ENCODE data around the gene RPL10A. TPM values are rescaled to one million over a fixed set of nuclear protein-coding genes. Genes with fewer than 3 reads are reported as not detected.

The RPL10A gene
- total and polyA plus RNA-seq, 2 of the 8 experiments (the other 6 are each of a cell fraction or from before 2014, with no cell fraction given) = 1,893 to 2,948 TPM

DNA sequence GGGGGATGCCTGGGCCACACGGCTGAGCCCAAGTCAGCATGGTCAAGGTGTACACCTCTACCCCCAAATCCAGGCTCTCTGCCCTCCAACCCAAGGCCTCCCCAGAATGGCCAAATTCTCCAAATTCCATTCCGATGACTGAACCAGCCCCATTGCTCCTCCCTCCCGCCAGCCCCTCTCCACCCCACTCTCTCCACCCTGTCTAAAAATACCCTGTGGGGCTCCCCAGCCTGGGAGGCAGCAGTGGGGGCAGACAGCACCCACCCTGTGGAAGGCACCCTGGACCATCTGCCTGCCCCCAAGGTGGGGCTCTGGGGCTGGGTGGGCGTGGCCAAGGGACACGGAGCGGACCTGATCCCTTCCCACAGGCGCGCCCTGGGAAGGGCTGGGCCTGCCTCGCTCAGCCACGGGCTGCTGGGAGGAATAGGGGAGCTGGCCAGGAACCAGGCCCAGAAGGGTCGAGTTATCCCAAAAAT is 17.2 kb downstream of the RPL10A start:
- Histone ChIP-seq H3K4ac (replicated peaks; ENCODE audit: insufficient read length, low read depth, low read length) (peak overlapping the region; percentile 71), H4K8ac (ENCODE audit: extremely low read depth, insufficient read depth, low read length) (peak overlapping the region; percentile 96), H2BK20ac (ENCODE audit: low read length) (peak overlapping the region; percentile 89; the same call in 1 of the 2 replicates), H2BK5ac (ENCODE audit: low read depth, low read length) (peak overlapping the region; percentile 99), H3K9me3 (ENCODE audit: insufficient read depth in 2 of 2, low read depth in 1 of 2, low read length in 1 of 2) (no peaks in the 10 kb centered on the region), H4K5ac (ENCODE audit: insufficient read length, low read depth, low read length) (peak overlapping the region; percentile 70), H4K20me1 (replicated peaks in 1 of 2; ENCODE audit: control insufficient read depth in 1 of 2, insufficient read depth in 2 of 2, low read length in 2 of 2) (peaks cover 0 to 9% of the 10 kb centered on the region in 2 experiments), H2BK120ac (replicated peaks; ENCODE audit: low read depth, low read length) (peak overlapping the region; percentile 93), H2AK5ac (ENCODE audit: low read depth, low read length) (peak overlapping the region; percentile 99), H2BK15ac (ENCODE audit: low read length) (peak overlapping the region; percentile 88; the same call in 1 of the 2 replicates), H2AFZ (ENCODE audit: low read length) (no peak overlapping the region), H3K23me2 (ENCODE audit: low read depth, low read length) (peaks cover 7% of the 10 kb centered on the region), H3K4me1 (replicated peaks in 1 of 4; ENCODE audit: control insufficient read depth in 3 of 4, insufficient read depth in 4 of 4, low read length in 3 of 4) (peaks cover 21 to 48% (median 39%) of the 10 kb centered on the region in 4 experiments), H3K4me2 (ENCODE audit: insufficient read depth in 1 of 2, low read depth in 2 of 2, low read length in 2 of 2) (peak overlapping the region; percentile 71 to 78), H3K79me1 (ENCODE audit: low read depth, low read length) (peaks cover 9% of the 10 kb centered on the region), H3K9ac (replicated peaks in 1 of 4; ENCODE audit: extremely low read depth in 1 of 4, low read depth in 3 of 4, low read length in 3 of 4) (peak overlapping the region; percentile 61 to 79 (median 75)), H3K14ac (ENCODE audit: insufficient read length) (no peak overlapping the region), H3K36me3 (ENCODE audit: control insufficient read depth in 2 of 4, insufficient read depth in 4 of 4, low read length in 3 of 4) (peaks cover 0 to 8% (median 1%) of the 10 kb centered on the region in 4 experiments; a peak in 2 of 8 replicates), H3K79me2 (ENCODE audit: control insufficient read depth in 1 of 2, insufficient read depth in 2 of 2, low read length in 2 of 2) (peaks cover 0 to 17% of the 10 kb centered on the region in 2 experiments; a peak in 2 of 4 replicates), H2BK12ac (ENCODE audit: low read depth, low read length) (peak overlapping the region; percentile 100), H3K56ac (replicated peaks; ENCODE audit: insufficient read length, low read depth, low read length) (peak overlapping the region; percentile 77), H4K91ac (replicated peaks; ENCODE audit: insufficient read length, low read length) (peak overlapping the region; percentile 99), H3K23ac (ENCODE audit: insufficient read length) (no peak overlapping the region), H3K18ac (ENCODE audit: extremely low read depth, low read length) (peak overlapping the region; percentile 96), H3K27me3 (replicated peaks in 1 of 4; ENCODE audit: control insufficient read depth in 3 of 4, extremely low read depth in 1 of 4, insufficient read depth in 3 of 4, low read length in 3 of 4) (no peaks in the 10 kb centered on the region; a peak in 1 of 7 replicates), H3K27ac (ENCODE audit: low read depth, low read length) (peak overlapping the region; percentile 97), H3K4me3 (ENCODE audit: extremely low read depth in 1 of 4, insufficient read depth in 2 of 4, low read depth in 3 of 4, low read length in 4 of 4) (peak overlapping the region; percentile 9 to 60 (median 45); a peak in 7 of 8 replicates)
- ChIA-PET POLR2A (ENCODE audit: partially characterized antibody) (interaction anchor here (0.6 to 37.6 kb wide), 8 partner anchors 8 to 278 kb away, joined by 3 to 1319 read pairs (median 4); partner anchors contain the start of genes PPARD, RPL10A, TEAD3 and ZNF76), CTCF (ENCODE audit: partially characterized antibody) (interaction anchor here (1.0 to 3.6 kb wide), 3 partner anchors 10 to 18 kb away, joined by 4 to 13 read pairs (median 4); partner anchors contain the start of gene RPL10A)
- FAIRE-seq (peak; percentile 32), DNase-seq (ENCODE audit: low read depth in 1 of 2, low spot score in 2 of 2) (peak in 1 of 2 experiments; percentile 79)
- 9% methylated on average over 4 of the region's 11 CpGs; no CpG with 5 or more reads in 1 of the 2 experiments for WGBS, 2 experiments (ENCODE audit: extremely low coverage in 1 of 2, insufficient coverage in 1 of 2, insufficient read length in 1 of 2, insufficient replicate concordance in 2 of 2, low coverage in 1 of 2, low lambda C conversion rate in 2 of 2, missing lambda C conversion rate in 1 of 2)
- TF ChIP-seq EP300 (IDR thresholded peaks at IDR 0.05; ENCODE audit: borderline replicate concordance in 1 of 2, low read depth in 2 of 2, low read length in 2 of 2) (peak in 1 of 2 experiments; percentile 59; a peak in 1 of 3 replicates), SUZ12 (IDR thresholded peaks at IDR 0.05; ENCODE audit: low read length) (no peak), KDM5A (IDR thresholded peaks at IDR 0.05; ENCODE audit: low read length) (no peak), SIRT6 (IDR thresholded peaks at IDR 0.05; ENCODE audit: low read length) (no peak), YY1 (IDR thresholded peaks at IDR 0.05; ENCODE audit: low read depth, low read length) (peak; percentile 54; the same call in 1 of the 2 replicates), SP4 (IDR thresholded peaks at IDR 0.05; ENCODE audit: low read length) (no peak), HDAC2 (IDR thresholded peaks at IDR 0.05; ENCODE audit: borderline replicate concordance in 1 of 2, low read depth in 2 of 2, low read length in 2 of 2) (peak in 1 of 2 experiments; percentile 85; a peak in 1 of 4 replicates), JUN (IDR thresholded peaks at IDR 0.05; ENCODE audit: low read depth, low read length) (peak; percentile 88), SP1 (IDR thresholded peaks at IDR 0.05; ENCODE audit: low read depth, low read length) (no peak), RFX5 (IDR thresholded peaks at IDR 0.05; ENCODE audit: borderline replicate concordance, low read depth, low read length) (no peak)
- TF ChIP-seq, protein P1, sequence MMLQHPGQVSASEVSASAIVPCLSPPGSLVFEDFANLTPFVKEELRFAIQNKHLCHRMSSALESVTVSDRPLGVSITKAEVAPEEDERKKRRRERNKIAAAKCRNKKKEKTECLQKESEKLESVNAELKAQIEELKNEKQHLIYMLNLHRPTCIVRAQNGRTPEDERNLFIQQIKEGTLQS (IDR thresholded peaks at IDR 0.05; ENCODE audit: insufficient read depth, low read depth, low read length) = peak; percentile 52; the same call in 1 of the 2 replicates

All from H1 (cell line).